SK-N-SH treated with all-trans-retinoic acid at 6 μM for 48 hours (cell line): ENCODE measurements around the gene GPR61.

Experiments used
- BACH2 ChIP-seq: fragments of 250-450 bp; sonication (Bioruptor Pico); IDR thresholded peaks from 2 replicates; pipeline ENCODE4 v1.9.0; 2021; ENCODE audit warnings: mild to moderate bottlenecking, borderline replicate concordance
- PATZ1 ChIP-seq: fragments of 250-450 bp; sonication (Bioruptor Pico); IDR thresholded peaks from 2 replicates; pipeline ENCODE4 v1.8.0; 2020; ENCODE audit warnings: mild to moderate bottlenecking, moderate library complexity, borderline replicate concordance
- TOX ChIP-seq: fragments of 250-450 bp; sonication (Bioruptor Pico); IDR thresholded peaks from 2 replicates; pipeline ENCODE4 v1.8.0; 2021; ENCODE audit warnings: mild to moderate bottlenecking, moderate library complexity, borderline replicate concordance
- ZNF565 ChIP-seq: fragments of 450-650 bp; formaldehyde crosslinking; conservative IDR thresholded peaks from 2 replicates; pipeline ENCODE4 v1.5.0; 2020; ENCODE audit warnings: low read depth, mild to moderate bottlenecking, moderate library complexity
- ZNF8 ChIP-seq: fragments of 450-650 bp; formaldehyde crosslinking; IDR thresholded peaks from 2 replicates; pipeline ENCODE4 v1.5.0; 2020; ENCODE audit warnings: mild to moderate bottlenecking, moderate library complexity
- TF ChIP-seq, protein P1 (sequence below): fragments of 250-450 bp; sonication (Bioruptor Pico); IDR thresholded peaks from 2 replicates; pipeline ENCODE4 v1.5.1; 2021; ENCODE audit warnings: mild to moderate bottlenecking, moderate library complexity

DNA sequence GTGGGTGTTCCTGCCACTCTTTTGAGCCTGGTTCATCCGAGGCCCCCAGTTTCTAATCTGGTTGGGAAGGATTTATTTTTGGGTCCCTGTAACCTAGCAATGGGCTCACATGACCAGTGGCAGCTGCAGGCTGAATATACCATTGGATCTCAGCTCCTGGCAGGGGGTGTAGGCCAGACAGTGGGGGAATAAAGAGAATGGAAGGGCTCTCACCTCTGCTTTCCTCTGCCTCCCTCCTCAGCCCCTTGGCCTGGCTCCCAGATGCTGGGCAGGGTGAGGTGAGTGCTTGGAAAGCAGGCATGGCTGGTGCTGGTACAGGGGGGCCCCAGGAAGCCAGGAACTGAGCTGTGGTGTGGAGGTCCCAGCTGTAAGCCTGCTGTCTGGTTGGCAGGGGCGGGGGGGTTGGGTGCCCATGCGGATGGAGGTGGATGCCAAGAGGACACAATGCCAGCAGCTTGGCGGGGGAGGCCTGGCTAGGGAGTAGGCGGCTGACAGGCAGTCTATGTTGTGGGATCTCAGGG lies 3.6 kb upstream of the GPR61 start:
- no peak for TF ChIP-seq BACH2 (CRISPR knock-in tag)
- TF ChIP-seq ZNF565 (CRISPR knock-in tag), result no peak
- TF ChIP-seq ZNF8 (CRISPR knock-in tag), result no peak
- no peak for TF ChIP-seq TOX (CRISPR knock-in tag)
- TF ChIP-seq PATZ1 (CRISPR knock-in tag), result no peak
- TF ChIP-seq, protein P1, sequence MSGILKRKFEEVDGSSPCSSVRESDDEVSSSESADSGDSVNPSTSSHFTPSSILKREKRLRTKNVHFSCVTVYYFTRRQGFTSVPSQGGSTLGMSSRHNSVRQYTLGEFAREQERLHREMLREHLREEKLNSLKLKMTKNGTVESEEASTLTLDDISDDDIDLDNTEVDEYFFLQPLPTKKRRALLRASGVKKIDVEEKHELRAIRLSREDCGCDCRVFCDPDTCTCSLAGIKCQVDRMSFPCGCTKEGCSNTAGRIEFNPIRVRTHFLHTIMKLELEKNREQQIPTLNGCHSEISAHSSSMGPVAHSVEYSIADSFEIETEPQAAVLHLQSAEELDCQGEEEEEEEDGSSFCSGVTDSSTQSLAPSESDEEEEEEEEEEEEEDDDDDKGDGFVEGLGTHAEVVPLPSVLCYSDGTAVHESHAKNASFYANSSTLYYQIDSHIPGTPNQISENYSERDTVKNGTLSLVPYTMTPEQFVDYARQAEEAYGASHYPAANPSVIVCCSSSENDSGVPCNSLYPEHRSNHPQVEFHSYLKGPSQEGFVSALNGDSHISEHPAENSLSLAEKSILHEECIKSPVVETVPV (CRISPR knock-in tag), result no peak
